ENCODE data around the gene GARIN1A.
"Not testable (repeated sequence)": the region's sequence is repeated elsewhere in the genome, so short reads cannot be mapped to it uniquely, and the experiment has no call there.

DNA sequence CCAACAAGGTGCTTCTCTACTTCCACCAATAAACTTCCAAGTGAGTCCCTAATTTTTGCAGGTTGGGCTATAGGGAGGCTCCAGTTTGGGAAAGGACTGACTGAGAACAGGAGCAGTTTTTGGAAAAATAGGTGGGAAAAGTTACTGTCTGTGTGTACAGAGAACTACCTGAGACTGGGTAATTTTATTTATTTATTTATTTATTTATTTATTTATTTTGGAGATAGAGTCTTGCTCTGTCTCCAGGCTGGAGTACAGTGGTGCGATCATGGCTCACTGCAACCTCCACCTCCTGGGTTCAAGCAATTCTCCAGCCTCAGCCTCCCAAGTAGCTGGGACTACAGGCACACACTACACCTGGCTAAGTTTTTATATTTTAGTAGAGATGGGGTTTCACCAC, 11.2 kb downstream of the GARIN1A start:
- TF ChIP-seq CTCF, POLR2A (IDR thresholded peaks at IDR 0.05): not testable (repeated sequence)

Measured in vagina (tissue), 2 donors.